HepG2 (cell line): ENCODE results near the gene CSNK1D. TPM values are rescaled to one million over a fixed set of nuclear protein-coding genes. Genes with fewer than 3 reads are reported as not detected.

Experiments
- ATF1 ChIP-seq: IDR thresholded peaks from 2 replicates; pipeline ENCODE4 v1.6.1; 2016; ENCODE audit warnings: mild to moderate bottlenecking, control low read depth
- BRD4 ChIP-seq: sonication (generic); formaldehyde crosslinking; IDR thresholded peaks from 2 replicates; pipeline ENCODE4 v1.4.0; 2020; ENCODE audit warnings: missing genetic modification reagents
- FIP1L1 ChIP-seq: fragments of 200-400 bp; formaldehyde crosslinking; IDR thresholded peaks from 2 replicates; pipeline ENCODE4 v1.6.1; 2018; ENCODE audit warnings: low read depth, mild to moderate bottlenecking, low read length, moderate library complexity, borderline replicate concordance; ENCODE audit not compliant: insufficient read depth
- HCFC1 ChIP-seq: fragments of 150-350 bp; IDR thresholded peaks from 2 replicates; pipeline ENCODE4 v1.6.1; 2014; ENCODE audit warnings: low read depth, low read length
- HNRNPH1 ChIP-seq: fragments of 200-400 bp; formaldehyde crosslinking; optimal IDR thresholded peaks from 2 replicates; pipeline ENCODE3; 2017; ENCODE audit warnings: mild to moderate bottlenecking, low read depth, low read length
- HOXA3 ChIP-seq: sonication (generic); formaldehyde crosslinking; IDR thresholded peaks from 2 replicates; pipeline ENCODE4 v1.5.0; 2020; ENCODE audit warnings: missing genetic modification reagents
- KDM2A ChIP-seq: sonication (generic); formaldehyde crosslinking; IDR thresholded peaks from 2 replicates; pipeline ENCODE4 v1.4.0; 2020; ENCODE audit warnings: low read depth, missing genetic modification reagents, borderline replicate concordance
- RFXANK ChIP-seq: IDR thresholded peaks from 2 replicates; pipeline ENCODE4 v1.6.1; 2016
- SKIL ChIP-seq: sonication (generic); formaldehyde crosslinking; IDR thresholded peaks from 2 replicates; pipeline ENCODE4 v1.8.0; 2022; ENCODE audit warnings: missing genetic modification reagents, mild to moderate bottlenecking, moderate library complexity, borderline replicate concordance
- SNAPC2 ChIP-seq: sonication (generic); formaldehyde crosslinking; IDR thresholded peaks from 2 replicates; pipeline ENCODE4 v1.8.1; 2022; ENCODE audit warnings: mild to moderate bottlenecking, missing genetic modification reagents
- ZFP90 ChIP-seq: sonication (generic); formaldehyde crosslinking; IDR thresholded peaks from 2 replicates; pipeline ENCODE4 v1.8.0; 2022; ENCODE audit warnings: missing genetic modification reagents, mild to moderate bottlenecking, inconsistent platforms, borderline replicate concordance
- ZNF607 ChIP-seq: sonication (generic); formaldehyde crosslinking; IDR thresholded peaks from 2 replicates; pipeline ENCODE4 v1.5.1; 2020; ENCODE audit warnings: missing genetic modification reagents, mild to moderate bottlenecking, borderline replicate concordance
- ZNF619 ChIP-seq: sonication (generic); formaldehyde crosslinking; IDR thresholded peaks from 2 replicates; pipeline ENCODE4 v1.4.0; 2020; ENCODE audit warnings: mild to moderate bottlenecking, missing genetic modification reagents
- ZNF75D ChIP-seq: sonication (generic); formaldehyde crosslinking; IDR thresholded peaks from 2 replicates; pipeline ENCODE4 v1.8.1; 2023; ENCODE audit warnings: missing genetic modification reagents, mild to moderate bottlenecking, borderline replicate concordance
- ZSCAN22 ChIP-seq: sonication (generic); formaldehyde crosslinking; IDR thresholded peaks from 2 replicates; pipeline ENCODE4 v1.4.0; 2020; ENCODE audit warnings: mild to moderate bottlenecking, missing genetic modification reagents
- polyA plus RNA-seq, 8 experiments: library from polyadenylated mRNA; depleted of rRNA in 3 of 8; stranded (reverse) in 7 of 8; unstranded in 1 of 8; fragments of >200 nt; fragmentation: Illumina TruSeq in 4 of 8; extraction: Trizol in 4 of 8; gene quantifications; 2 replicates each; pipeline versions ENCODE4 v1.2.1 to v1.2.3, GENCODE V29; 2011 to 2016; ENCODE audit warnings: low read depth in 4 of 8, missing spikeins in 1 of 8, mixed read lengths in 1 of 8; ENCODE audit not compliant: insufficient read depth in 1 of 8
- total RNA-seq, 5 experiments: library from RNA; depleted of rRNA; stranded (reverse); fragments of >200 nt; fragmentation: Illumina TruSeq; extraction: Trizol; gene quantifications; 2 replicates each; pipeline ENCODE4 v1.2.3, GENCODE V29; 2016; ENCODE audit warnings: low read depth in 1 of 5
- TF ChIP-seq, protein P1 (sequence below): sonication (generic); formaldehyde crosslinking; IDR thresholded peaks from 2 replicates; pipeline ENCODE4 v1.5.1; 2020; ENCODE audit warnings: mild to moderate bottlenecking, missing genetic modification reagents, moderate library complexity
- TF ChIP-seq, protein P2 (sequence below): sonication (generic); formaldehyde crosslinking; IDR thresholded peaks from 2 replicates; pipeline ENCODE4 v1.4.0; 2020; ENCODE audit warnings: mild to moderate bottlenecking, missing genetic modification reagents
- TF ChIP-seq, protein P3 (sequence below): sonication (generic); formaldehyde crosslinking; IDR thresholded peaks from 2 replicates; pipeline ENCODE4 v1.5.0; 2020; ENCODE audit warnings: missing genetic modification reagents

The CSNK1D gene
- total and polyA plus RNA-seq, 2 of the 13 experiments (the other 11 are each of a cell fraction or from before 2014, with no cell fraction given) = 31.5 to 128 TPM

DNA sequence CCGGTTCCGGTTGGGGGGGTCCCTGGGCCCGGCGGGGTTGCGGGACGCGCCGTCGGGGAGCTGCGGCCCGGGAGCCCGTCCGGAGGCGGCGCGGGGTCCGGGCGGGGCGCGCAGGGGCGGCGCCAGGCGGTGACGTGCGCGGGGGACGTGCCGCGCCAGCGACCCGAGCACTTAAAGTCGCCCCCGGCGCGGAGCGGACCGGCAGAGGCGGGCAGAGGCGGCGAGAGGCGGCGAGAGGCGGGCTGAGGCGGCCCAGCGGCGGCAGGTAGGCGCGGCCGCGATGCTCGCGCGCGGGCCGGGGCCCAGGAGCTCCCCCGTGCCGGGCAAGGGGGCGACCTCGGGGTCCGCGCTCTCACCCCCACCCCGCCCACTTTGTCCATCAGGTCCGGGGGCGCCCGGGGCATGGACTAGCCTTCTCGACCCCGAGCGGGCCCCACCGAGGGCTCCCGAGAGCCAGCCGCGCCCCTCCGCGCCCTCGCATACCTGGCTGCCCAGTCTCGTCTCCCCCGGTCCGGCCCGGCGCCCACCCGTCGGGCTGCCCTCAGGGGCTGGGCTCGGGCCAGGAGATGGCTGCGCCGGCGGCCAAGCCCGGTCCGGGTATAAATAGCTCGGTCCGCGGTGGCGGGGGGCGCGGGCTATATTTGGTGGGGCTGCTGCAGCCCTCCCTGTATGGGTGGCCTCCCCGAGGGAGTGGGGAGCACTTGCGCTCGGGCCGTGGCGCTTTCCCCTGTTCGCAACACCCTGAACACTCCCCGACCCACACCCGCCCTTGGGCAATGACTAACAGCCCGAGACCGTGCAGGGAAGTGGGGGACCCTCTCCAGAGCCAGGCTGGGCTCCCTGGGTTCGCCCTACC, 44.4 kb downstream of the CSNK1D start, which contains the start of gene SLC16A3 (continued):
- TF ChIP-seq, protein P1, sequence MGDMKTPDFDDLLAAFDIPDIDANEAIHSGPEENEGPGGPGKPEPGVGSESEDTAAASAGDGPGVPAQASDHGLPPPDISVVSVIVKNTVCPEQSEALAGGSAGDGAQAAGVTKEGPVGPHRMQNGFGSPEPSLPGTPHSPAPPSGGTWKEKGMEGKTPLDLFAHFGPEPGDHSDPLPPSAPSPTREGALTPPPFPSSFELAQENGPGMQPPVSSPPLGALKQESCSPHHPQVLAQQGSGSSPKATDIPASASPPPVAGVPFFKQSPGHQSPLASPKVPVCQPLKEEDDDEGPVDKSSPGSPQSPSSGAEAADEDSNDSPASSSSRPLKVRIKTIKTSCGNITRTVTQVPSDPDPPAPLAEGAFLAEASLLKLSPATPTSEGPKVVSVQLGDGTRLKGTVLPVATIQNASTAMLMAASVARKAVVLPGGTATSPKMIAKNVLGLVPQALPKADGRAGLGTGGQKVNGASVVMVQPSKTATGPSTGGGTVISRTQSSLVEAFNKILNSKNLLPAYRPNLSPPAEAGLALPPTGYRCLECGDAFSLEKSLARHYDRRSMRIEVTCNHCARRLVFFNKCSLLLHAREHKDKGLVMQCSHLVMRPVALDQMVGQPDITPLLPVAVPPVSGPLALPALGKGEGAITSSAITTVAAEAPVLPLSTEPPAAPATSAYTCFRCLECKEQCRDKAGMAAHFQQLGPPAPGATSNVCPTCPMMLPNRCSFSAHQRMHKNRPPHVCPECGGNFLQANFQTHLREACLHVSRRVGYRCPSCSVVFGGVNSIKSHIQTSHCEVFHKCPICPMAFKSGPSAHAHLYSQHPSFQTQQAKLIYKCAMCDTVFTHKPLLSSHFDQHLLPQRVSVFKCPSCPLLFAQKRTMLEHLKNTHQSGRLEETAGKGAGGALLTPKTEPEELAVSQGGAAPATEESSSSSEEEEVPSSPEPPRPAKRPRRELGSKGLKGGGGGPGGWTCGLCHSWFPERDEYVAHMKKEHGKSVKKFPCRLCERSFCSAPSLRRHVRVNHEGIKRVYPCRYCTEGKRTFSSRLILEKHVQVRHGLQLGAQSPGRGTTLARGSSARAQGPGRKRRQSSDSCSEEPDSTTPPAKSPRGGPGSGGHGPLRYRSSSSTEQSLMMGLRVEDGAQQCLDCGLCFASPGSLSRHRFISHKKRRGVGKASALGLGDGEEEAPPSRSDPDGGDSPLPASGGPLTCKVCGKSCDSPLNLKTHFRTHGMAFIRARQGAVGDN = no peak
- TF ChIP-seq ZFP90 (CRISPR knock-in tag) (no peak; the same call in 1 of the 2 replicates), BRD4 (CRISPR knock-in tag) (no peak), KDM2A (CRISPR knock-in tag) (peak; percentile 40; the same call in 1 of the 2 replicates), RFXANK (no peak), ZNF619 (no peak), ATF1 (no peak), FIP1L1 (no peak), HCFC1 (no peak), SNAPC2 (no peak; the same call in 1 of the 2 replicates), ZNF75D (CRISPR knock-in tag) (no peak), ZSCAN22 (no peak), ZNF607 (CRISPR knock-in tag) (peak; percentile 84), SKIL (no peak), HOXA3 (CRISPR knock-in tag) (peak; percentile 29; the same call in 1 of the 2 replicates), HNRNPH1 (peak; percentile 91)
- TF ChIP-seq, protein P2, sequence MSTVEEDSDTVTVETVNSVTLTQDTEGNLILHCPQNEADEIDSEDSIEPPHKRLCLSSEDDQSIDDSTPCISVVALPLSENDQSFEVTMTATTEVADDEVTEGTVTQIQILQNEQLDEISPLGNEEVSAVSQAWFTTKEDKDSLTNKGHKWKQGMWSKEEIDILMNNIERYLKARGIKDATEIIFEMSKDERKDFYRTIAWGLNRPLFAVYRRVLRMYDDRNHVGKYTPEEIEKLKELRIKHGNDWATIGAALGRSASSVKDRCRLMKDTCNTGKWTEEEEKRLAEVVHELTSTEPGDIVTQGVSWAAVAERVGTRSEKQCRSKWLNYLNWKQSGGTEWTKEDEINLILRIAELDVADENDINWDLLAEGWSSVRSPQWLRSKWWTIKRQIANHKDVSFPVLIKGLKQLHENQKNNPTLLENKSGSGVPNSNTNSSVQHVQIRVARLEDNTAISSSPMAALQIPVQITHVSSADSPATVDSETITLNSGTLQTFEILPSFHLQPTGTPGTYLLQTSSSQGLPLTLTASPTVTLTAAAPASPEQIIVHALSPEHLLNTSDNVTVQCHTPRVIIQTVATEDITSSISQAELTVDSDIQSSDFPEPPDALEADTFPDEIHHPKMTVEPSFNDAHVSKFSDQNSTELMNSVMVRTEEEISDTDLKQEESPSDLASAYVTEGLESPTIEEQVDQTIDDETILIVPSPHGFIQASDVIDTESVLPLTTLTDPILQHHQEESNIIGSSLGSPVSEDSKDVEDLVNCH = no peak
- TF ChIP-seq, protein P3, sequence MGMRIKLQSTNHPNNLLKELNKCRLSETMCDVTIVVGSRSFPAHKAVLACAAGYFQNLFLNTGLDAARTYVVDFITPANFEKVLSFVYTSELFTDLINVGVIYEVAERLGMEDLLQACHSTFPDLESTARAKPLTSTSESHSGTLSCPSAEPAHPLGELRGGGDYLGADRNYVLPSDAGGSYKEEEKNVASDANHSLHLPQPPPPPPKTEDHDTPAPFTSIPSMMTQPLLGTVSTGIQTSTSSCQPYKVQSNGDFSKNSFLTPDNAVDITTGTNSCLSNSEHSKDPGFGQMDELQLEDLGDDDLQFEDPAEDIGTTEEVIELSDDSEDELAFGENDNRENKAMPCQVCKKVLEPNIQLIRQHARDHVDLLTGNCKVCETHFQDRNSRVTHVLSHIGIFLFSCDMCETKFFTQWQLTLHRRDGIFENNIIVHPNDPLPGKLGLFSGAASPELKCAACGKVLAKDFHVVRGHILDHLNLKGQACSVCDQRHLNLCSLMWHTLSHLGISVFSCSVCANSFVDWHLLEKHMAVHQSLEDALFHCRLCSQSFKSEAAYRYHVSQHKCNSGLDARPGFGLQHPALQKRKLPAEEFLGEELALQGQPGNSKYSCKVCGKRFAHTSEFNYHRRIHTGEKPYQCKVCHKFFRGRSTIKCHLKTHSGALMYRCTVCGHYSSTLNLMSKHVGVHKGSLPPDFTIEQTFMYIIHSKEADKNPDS (CRISPR knock-in tag) = no peak
